Left hindlimb (tissue), 1 donor: ENCODE results near the gene BRCA1.
"Not testable (repeated sequence)": the region's sequence is repeated elsewhere in the genome, so short reads cannot be mapped to it uniquely, and the experiment has no call there.

Experiments used
- DNase-seq: peaks from one replicate; pipeline ENCODE4 v3.0.0-alpha.2; 2018

The BRCA1 gene

DNA sequence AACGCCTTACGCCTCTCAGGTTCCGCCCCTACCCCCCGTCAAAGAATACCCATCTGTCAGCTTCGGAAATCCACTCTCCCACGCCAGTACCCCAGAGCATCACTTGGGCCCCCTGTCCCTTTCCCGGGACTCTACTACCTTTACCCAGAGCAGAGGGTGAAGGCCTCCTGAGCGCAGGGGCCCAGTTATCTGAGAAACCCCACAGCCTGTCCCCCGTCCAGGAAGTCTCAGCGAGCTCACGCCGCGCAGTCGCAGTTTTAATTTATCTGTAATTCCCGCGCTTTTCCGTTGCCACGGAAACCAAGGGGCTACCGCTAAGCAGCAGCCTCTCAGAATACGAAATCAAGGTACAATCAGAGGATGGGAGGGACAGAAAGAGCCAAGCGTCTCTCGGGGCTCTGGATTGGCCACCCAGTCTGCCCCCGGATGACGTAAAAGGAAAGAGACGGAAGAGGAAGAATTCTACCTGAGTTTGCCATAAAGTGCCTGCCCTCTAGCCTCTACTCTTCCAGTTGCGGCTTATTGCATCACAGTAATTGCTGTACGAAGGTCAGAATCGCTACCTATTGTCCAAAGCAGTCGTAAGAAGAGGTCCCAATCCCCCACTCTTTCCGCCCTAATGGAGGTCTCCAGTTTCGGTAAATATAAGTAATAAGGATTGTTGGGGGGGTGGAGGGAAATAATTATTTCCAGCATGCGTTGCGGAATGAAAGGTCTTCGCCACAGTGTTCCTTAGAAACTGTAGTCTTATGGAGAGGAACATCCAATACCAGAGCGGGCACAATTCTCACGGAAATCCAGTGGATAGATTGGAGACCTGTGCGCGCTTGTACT is at the start of gene BRCA1:
TSS of gene BRCA1 (minus strand) at position 232 of the 834 bp plus-strand sequence. CDS start 1,268 bp downstream, outside the sequence.
- DNase-seq = peak; percentile 94

DNA sequence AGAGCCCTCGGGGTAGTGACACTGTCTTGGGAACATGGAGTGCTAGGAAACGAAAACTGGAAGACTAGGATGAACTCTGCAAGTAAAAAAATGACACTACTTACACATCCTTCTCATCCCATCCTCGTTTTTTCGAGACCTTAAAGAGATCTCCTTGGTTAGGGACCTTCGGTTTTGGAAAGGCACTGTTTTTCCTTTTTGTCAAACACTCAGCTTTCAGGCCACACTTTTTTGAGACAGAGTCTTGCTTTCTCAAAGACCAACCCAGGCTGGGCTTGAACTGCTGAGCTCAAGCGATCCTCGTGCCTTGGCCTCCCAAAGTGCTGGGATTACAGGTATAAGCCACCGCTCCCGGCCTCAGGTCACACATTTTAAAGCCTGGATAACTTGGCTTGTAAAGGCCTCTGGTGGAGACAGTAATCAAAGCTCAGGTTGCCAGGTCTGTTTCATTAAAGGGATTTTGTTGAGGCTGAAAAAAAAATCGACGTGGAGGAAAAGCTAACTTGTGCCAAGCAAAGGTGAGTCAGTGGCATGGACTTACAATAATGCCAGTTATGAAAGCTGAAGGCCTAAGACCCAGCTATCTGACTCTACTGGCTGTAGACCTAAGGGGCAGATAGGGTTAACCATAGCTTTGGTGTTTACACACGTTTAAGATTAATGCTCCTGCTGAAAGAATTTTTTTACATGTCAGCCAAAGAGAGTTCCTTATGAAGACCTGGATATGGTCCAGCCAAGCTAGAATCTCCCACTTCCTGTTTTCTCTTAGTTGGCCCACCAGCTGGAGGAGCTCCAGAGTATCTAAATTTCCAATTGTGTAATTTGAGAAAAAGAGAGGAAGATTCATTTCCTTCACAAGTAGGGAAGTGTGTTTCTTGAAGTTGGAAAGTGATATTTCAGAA is 46.7 kb upstream of the BRCA1 start:
- DNase-seq = peak; percentile 49

DNA sequence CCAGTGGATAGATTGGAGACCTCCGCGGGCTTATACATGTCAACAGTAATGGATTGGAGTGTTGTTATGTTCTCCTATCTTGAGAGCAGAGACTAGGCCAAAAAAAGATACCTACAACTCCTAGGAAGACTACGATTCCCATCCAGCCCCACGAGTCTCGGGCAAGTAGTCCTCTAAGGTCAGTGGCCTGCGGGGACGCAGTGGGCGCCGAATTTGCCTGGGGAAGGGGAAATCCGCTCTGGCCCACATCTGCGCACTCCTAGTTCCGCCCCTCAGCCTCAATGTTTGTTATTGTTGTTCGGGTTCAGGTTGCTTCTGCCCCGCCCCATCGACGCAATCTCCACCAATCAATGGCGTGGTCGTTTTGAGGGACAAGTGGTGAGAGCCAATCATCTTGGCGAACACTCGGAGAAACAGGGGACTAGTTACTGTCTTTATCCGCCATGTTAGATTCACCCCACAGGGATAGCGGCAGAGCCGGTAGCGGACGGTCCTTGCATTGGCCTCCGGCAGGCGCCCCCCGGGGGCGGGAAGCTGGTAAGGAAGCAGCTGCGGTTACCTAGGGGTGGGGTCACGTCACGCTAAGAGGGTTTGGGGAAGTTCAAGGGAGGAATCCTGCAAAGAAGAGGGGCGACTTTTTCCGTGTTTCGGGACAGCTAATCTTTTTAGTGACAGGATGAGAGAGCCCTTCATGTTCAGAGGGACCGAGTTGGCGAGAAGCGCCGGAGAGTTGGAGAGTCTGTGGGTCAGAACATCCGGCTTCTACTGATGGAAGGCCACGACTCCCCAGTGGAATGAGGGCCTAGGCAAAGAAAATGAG is 45.8 kb upstream of the BRCA1 start, which contains the start of gene NBR1:
TSS of gene NBR1 (plus strand) at position 449 of the 820 bp plus-strand sequence. CDS start 4,586 bp downstream, outside the sequence.
- DNase-seq = peak; percentile 97

DNA sequence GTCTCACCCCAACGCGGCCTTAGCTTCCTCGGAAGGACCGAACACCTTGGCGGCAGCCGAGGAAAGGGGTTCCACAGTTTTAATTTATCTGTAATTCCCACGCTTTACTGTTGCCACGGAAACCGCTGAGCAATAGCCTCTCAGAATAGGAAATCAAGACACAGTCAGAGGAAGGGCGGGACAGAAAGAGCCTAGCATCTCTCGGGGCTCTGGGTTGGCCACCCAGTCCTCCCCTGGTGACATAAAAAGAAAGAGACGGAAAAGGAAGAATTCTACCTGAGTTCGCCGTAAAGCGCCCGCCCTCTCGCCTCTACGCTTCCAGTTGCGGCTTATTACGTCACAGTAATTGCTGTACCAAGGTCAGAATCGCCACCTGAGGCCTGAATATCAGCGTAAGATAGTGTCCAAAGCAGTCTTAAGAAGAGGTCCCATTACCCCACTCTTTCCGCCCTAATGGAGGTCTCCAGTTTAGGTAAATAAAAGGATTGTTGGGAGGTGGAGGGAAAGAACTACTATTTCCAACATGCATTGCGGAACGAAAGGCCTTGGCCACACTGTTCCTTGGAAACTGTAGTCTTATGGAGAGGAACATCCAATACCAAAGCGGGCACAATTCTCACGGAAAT is 45.1 kb upstream of the BRCA1 start:
- DNase-seq = peak; percentile 91

DNA sequence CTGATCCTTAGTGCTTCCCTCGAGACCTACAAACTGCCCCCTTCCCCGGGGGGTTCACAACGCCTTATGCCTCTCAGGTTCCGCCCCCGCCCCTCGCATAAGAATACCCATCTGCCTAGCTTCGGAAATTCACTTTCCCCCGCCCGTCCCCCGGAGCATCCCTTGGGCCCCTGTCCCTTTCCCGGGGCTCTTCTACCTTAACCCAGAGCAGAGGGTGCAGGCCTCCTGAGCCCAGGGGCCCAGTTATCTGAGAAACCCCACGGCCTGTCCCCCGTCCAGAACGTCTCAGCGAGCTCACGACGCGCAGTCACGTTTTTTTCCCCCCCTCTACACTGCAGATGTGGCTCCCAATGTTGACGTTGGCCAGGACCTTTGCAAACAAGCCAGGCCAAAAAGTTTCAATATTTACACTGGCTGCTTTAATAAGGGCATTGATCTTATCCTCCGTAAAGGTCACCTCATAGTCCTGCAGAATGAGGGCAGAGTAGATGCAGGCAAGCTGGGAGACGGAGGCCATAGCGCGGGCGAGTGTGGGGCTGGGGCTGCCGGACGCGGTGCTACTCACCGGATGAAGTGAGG is 44.5 kb upstream of the BRCA1 start:
- peak; percentile 42 for DNase-seq

DNA sequence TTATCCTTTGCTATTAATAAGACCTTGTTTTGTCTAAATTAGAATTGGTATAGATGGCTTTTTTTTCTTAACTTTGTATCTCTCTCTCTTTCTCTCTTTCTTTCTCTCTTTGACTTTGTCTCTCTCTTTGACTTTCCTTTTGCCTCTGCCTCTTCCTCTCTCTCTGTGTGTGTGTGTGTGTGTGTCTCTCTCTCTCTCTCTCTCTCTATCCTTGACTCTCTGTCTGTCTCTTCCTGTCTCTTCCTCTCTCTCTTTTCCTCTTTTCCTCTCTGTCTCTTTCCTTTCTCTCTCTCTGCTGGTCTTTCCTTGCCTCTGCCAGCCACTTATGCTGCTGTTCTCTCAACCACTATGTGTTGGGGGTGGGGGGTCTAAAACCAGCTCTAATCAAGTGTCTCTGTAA is 40.8 kb upstream of the BRCA1 start:
- not testable (repeated sequence) for DNase-seq

DNA sequence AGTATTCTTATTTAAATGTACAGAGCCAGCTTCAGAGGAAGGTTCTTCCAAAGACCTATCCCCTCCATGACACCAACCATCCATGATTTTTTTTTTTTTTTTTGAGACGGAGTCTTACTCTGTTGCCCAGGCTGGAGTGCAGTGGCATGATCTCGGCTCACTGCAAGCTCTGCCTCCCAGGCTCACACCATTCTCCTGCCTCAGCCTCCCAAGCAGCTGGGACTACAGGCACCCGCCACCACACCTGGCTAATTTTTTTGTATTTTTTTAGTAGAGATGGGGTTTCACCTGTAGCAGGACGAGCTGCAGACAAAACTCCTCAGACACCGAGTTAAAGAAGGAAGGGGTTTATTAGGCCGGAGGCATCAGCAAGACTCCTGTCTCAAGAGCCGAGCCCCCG is 34.8 kb upstream of the BRCA1 start:
- DNase-seq = not testable (repeated sequence)

DNA sequence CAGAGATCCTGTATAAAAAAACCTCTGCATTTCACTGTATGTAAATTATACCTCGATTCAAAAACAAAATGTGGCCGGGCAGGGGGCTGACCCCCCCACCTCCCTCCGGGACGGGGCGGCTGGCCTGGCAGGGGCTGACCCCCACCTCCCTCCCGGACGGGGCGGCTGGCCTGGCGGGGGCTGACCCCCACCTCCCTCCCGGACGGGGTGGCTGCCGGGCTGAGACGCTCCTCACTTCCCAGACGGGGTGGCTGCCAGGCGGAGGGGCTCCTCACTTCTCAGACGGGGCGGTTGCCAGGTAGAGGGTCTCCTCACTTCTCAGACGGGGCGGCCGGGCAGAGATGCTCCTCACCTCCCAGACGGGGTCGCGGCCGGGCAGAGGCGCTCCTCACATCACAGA is 34.1 kb upstream of the BRCA1 start:
- DNase-seq = not testable (repeated sequence)

DNA sequence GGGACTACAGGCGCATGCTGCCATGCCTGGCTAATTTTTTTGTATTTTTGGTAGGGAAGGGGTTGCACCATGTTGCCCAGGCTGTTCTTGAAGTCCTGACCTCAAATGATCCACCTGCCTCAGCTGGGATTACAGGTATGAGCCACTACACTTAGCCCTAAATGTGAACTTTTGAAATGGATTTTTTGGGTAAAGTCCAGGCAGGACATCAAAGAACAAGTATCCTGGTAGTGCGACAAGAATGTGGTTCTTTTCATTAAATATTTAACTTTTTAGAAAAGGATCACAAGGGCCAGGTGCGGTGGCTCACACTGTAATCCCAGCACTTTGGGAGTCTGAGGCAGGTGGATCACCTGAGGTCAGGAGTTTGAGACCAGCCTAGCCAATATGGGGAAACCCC is 30.5 kb upstream of the BRCA1 start:
- DNase-seq = no peak

DNA sequence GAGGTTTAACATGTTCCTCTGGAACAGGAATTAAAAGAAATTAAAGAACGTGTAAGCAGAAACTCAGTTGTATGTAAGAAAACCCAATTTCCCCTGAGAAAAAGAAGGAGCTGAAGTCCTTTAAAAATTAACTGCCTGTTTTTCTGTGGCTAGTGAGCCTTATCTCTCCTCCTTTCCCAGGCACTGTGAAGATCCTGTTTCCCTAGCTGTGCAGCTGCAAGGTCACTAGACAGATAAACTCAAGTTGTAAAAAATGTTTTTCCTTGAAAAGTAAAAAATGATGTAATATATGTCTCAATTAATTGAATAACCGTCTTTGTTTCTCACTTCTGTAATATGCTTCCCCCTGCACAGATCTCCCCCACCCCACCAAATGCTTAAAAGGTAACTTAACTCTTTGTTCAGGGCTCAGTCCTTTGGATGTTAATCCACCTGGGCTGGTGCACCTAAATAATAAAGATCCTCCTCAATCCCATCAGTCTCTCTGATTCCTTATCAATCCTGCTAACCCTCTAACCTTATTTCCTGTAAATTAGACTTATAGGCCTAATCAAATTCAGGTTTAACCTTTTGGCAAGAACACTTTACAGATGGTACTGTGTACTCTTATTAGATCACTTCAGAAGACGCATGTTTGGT is 28.2 kb upstream of the BRCA1 start:
- DNase-seq = not testable (repeated sequence)

DNA sequence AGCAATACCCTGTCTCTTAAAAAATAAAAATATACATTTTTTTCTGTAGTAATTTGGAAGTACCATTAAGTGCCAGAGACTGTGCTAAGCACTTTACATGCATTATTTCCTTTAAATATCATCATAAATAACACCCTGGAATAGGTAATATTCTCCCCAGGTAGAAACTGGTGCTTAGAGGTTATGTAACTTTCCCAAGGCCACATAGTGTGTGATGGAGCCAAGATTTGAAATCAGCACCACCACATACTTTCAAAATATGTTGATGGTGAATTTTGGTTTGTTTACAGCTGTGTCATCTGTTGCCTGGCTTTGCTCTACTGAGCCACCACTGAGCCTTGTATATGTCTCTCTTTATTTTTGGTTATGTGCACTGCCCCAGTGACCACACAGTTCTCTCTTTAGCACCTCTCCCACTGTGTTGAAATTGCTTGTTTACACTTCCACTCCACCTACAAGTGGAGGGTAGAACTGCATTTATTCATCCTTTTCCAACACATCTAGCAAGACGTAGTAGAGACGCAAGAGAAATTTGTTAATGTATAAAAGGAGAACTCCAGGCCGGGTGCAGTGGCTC is 26.8 kb upstream of the BRCA1 start:
- no peak for DNase-seq

DNA sequence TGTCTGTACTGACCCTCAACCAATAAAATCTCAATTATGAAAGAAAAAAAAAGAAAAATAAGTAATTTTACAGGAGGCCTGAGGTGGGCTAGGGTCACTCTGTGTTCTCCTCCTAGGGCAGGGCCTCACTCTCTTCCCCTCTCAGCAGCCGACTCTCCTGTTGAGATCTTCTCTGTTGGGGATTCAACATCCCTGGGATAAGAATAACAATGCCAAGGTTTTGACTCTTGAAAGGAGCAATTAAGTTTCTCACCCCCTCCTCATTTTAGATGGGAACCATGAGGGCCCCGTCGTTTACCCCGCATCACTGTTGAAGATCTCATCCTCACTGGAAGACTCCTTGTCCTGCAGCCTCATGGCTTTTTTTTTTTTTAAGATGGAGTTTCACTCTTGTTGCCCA is 21.5 kb upstream of the BRCA1 start:
- no peak for DNase-seq

DNA sequence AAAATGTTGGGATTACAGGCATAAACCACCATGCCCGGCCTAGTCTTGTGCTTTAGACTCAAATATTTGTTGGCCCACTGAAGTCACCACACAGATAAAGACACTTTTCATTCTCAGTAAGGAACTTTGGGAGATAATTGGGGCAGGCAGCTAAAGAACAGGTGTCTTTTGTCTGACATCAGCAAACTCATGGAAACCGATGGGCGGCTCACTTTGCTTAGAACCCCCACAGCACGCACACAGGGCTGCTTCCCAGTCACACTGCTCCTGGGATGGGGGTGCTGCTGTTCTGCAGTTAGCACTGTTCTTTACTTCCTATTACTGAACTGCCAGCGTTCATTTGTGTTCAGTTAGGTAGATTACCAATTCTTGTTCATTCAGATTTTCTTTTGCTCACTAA is 18.0 kb upstream of the BRCA1 start:
- DNase-seq = no peak

DNA sequence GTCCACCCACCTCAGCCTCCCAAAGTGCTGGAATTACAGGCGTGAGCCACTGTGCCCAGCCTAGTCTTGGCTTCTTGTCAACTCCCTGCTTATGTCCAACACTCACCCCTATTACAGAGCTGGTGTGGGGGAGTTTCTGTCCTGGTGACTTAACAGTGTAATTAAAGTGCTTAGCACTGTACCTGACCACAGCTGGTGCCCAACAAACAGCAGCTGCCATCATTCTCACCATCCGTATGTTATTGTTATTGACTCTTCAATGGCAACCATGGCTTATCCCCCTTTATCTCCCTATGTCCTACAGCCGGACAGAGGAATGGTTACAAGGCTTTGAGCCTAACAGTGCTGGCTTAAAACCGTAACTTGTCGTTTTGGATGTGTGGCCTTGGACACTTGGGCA is 17.0 kb upstream of the BRCA1 start:
- no peak for DNase-seq

DNA sequence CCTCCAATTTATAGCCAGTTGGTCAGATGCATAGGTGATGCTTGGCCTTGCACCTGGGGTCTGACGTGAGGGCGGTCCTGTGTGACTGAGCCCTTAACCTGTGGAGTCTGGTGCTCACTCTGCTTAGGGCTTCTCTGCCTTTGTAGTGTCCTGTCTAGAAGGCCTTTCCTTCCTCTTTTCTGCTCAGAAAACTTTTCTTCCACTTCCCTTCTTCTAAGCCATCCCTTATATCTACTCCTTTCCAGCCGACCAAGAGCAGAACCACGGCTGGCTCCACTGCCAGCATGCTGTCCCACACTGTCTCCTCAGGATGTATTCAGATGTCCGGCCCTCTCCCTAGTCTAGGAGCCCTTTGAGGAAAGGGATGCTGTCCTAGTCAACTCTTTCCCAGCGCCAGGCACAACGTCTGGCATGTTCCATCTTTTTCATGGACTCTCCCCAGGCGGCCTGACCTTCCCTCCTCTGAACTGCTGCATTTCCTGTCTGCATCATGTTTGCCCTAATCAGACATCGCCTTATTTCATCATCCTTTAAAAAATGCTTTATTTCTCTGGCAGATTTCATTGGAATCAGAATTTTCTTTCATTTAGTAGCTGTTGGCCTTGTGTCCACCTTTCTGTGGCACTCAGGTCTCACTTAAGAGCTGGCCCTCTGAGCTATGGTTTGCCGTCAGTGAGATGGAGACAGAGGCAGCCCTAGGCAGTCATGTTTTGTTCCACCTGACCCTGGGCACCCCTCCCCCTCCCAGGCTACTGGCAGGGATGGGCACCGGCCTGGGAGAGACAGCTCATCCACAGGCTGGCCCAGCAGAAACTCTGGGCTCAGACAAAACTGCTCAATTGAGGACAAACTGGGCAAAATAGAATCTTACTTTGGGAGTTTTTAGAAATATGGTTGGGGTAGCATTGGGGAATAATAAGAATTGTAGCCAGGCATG is 15.5 kb upstream of the BRCA1 start:
- no peak for DNase-seq

DNA sequence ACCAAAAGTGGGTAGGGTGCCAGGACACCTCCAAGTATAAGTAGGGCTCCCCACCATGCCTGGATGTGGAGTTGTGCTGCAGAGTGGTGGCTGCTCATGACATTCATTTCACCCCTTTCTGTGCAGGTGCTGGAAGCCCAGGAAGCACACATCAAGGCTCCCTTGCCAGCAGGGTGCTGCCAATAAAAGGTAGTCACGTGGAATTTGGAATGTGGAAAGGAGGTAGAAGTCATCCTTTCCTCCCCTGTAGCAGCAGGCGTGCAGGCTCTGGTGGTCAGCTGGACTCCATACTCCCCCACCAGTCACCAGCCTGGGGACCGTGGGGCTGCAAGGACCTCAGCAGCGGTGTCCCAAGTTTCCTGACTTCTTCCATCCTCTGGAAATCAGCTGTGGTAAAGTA is 13.4 kb upstream of the BRCA1 start:
- DNase-seq = not testable (repeated sequence)

DNA sequence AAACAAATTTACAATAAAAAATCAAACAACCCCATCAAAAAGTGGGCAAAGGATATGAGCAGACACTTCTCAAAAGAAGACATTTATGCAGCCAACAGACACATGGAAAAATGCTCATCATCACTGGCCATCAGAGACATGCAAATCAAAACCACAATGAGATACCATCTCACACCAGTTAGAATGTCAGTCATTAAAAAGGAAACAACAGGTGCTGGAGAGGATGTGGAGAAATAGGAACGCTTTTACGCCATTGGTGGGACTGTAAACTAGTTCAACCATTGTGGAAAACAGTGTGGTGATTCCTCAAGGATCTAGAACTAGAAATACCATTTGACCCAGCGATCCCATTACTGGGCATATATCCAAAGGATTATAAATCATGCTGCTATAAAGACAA is 11.4 kb upstream of the BRCA1 start:
- not testable (repeated sequence) for DNase-seq

DNA sequence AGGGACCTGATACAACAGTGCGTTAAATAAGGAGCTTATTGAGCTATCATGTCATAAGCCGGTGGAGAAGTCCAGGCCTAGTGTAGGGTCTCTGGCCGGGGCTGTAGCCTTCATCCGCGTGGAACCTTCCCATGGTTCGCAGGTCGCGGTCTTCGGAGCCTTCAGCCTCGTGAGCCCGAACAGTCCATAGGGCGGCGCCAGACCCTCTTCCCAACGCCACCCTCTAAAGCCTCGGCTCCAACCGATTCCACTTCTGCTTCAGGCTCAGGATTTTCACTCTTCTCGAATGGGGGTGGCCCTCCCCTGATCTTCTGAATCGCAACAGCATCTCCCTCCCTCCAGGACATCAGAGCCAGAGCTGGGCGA is 10.3 kb upstream of the BRCA1 start:
- DNase-seq = no peak

DNA sequence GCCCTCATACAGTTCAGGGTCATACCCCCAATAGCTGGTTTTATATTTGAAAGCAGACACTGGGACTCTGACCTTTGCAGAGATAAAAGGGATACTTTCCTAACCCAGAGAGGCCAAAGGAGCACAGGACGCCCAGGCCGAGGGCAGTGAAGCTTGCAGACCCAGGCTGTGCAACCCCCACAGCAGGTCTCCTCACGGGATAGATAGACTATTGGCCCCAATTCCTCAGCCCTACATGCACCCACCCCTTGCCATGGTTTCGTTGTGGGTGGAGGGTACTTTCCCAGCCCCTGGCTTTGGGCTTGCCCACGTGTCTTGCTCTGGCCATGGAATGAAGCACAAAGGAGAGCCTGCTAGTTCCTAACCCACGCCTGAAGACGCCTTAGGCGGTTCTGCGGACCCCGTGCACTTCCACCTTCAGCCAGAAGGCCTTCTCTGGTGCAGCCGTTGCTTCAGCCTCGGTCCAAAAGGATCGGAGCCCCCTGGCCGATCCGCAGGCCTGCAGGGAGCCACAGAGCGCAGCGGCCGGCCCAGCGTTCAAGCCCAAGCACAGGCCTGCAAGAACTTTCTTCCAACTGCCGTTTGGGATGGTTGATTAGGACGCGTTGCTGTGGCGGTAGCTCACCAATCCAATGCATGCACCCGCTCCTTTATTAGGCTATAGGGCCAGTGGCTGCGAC is 9.8 kb upstream of the BRCA1 start:
- no peak for DNase-seq
